ENCODE results near the gene ZFYVE28.

GRCh38 chr4:2399216-2399615 is 19.2 kb downstream of the ZFYVE28 start:
- no peak for TF ChIP-seq YY1 (IDR thresholded peaks at IDR 0.05; ENCODE audit: insufficient read depth, insufficient read length)
- TF ChIP-seq ZNF274 (IDR thresholded peaks at IDR 0.05; ENCODE audit: low read depth, low read length), result no peak
